Stimulated activated naive CD4-positive, alpha-beta T cell treated with Interleukin-2 at 50 U/mL for 16 hours (primary cell): ENCODE data around the gene GRIA1.

ENCODE experiments used
- DNase-seq: peaks from one replicate; lab custom pipeline; 2025; lab: John Stamatoyannopoulos, UW

Gene GRIA1

DNA sequence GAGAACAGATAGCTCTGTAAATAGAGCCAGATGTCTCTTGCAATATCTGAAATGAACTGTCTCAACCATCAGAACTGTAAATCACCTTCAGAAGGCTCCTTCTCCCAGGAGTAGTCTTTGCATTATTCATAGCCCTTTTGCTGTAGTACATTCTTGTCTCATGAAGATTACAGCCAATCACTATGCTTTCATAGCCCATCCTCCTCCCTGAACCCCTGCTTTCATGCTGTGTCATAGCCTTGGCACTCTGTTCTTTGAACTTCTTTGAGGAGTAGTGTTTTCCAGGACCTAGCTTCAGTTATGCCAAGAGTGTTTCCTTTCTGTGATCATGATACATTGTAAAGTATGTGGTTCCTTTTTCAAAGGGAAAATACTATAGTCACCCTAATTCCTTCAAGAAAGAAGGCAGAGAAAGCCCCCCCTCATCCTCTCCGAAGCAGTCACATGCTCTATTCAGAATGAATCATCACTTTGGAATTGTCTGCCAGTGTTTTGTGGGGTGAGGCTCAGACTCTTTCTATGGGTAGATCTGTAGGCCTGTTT, 61.1 kb downstream of the GRIA1 start:
- no peak for DNase-seq

DNA sequence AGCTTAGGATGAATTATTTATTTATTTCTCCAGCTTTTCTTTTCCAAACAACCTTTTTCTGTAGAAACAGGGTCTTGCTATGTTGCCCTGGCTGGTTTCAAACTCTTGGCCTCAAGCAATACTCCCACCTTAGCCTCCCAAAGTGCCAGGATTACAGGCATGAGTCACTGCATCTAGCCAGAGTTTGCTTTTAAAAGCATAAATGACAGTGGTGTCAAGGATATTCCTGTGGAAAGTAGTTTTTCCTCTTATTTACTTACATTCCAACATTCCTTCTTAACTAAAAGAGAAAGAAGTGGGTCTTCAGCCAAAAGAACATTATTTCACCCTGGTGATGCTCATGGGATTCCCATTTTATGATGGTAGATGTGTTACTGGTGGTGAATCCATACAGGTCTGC, 62.4 kb downstream of the GRIA1 start:
- DNase-seq, result no peak

DNA sequence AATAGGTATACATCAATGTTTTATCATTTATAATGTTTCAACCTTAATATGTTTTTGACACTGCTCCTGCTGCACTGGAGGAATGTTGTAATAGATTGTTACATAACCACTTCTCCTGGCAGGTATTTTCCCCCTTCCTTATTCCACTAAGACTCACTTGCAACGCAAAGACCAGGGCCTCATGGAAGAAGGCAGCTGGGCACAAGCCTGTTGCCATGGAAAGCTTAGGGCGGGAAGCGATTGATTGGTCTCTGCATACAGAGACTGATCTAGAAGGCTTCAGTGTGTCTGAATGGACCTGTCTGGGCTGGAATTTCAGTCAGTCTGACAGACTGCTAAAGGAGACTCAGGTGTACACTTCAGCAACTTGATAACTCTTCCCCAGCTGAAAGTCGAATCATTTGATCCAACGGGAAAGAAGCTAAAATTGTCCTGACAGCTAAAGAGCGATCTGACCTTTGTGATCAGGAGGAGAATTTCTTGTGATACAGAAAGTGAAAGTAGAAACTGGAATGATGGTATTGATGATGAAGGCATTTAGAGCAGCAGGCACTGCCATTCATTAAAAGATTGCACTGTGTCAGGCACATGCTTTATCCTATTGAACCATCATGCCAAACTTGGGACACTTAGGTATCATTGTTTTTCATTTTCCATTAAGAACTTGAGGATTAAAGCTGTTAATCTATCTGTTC, 65.1 kb downstream of the GRIA1 start:
- no peak for DNase-seq

DNA sequence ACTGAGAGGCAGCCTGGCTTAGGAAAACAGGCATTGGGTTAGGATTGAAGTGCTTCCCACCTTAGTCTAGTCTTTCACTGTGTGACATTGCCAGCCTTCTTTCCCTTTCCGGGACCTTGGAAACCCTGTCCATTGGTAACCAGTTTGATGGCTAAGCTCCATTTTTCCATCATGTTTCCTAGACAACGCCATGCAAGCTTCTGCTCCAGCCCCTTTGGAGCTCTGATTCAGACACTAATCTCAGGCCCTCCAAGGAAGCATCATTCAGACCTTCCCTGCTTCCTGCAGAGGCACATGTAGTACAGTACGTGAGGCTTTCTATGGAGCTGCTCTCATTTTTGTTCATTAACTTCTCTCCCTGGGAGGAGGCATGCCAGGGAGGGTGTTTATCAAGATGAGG, 68.5 kb downstream of the GRIA1 start:
- DNase-seq, result no peak

DNA sequence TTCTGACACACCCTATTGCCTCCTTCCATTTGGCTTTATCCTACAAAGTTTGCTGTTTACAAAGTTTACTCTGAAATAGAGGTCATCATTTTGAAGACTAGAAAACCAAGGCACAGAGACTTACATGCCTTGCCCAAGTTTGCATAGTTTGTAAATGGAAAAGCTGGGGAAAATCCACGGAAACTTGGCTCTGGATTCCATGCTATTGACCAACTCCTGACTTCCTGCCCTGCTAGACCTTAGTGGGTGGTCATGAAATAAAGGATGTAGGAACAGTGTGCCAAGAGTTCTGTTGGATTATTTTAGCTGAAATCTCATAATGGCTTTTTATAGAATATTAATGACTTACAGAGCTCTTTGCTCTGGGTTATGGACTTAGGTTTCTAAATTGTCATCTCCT, 69.5 kb downstream of the GRIA1 start:
- DNase-seq, result no peak

DNA sequence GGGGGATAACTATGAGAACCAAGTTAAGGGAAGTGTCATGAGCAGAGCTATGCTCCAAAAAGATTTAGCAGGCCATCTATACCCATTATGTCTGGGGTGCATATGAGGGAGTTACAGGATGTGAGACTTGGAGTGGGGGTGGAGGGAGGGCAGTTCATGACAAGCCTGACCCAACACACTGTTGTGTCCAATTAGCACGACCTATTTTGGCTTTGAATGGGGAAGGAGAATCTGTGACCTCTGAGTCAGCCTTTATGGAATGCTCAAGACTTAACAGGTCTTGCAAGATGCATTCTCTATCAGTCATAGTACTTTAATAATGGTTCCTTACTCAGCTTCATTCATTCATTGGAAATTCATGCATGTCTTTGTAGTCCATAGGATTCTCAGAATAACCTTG, 71.7 kb downstream of the GRIA1 start:
- DNase-seq, result no peak

DNA sequence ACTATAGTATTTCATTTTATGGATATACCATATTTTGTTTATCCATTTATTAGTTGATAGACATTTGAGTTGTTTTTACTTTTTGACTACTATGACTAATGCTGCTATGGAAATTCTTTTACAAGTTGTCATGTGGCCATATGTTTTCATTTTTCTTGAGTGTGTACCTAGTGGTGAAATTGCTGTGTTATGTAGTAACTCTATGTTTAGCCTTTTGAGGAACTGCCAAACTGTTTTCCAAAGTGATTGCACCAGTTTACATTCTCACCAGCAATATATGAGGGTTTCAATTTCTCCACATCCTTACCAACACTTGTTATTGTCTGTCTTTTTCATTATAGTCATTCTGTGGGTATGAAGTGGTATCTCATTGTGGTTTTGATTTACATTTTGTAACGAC, 75.4 kb downstream of the GRIA1 start:
- DNase-seq, result no peak

DNA sequence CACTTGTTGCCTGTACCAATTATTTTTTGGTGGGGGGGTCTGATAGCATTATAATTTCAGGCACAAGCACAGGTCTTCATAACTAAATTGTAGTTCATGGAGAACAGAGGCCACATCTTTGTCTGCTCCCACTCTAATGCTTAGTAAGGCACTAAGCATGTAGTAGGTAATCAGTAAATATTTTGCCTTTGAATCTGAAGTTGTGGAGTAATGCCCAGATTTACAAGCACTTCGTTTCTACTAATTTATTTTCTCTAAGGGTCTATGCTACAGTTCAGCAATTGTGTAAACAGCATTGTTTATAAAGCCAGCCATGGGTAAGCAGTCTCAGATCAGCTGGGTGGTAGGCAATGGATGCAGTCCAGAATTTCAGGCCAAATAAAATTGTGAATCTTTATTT, 78.6 kb downstream of the GRIA1 start:
- no peak for DNase-seq

DNA sequence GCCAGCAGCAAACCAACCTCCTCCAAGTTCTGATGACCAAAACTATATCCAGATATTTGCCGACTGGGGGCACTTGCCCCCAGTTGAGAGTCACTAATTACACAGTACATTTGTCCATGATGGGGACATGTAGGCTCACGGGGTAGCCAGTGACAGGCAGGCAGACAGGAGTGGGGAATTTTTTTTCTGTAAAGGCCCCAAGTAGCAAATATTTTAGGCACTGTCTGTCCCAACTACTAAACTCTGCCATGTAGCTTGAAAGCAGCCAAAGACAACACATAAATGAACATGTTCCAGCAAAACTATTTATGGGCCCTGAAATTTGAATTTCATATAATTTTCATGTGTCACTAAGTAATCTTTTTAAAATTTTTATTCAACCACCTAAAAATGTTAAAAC, 80.7 kb downstream of the GRIA1 start:
- DNase-seq, result no peak

DNA sequence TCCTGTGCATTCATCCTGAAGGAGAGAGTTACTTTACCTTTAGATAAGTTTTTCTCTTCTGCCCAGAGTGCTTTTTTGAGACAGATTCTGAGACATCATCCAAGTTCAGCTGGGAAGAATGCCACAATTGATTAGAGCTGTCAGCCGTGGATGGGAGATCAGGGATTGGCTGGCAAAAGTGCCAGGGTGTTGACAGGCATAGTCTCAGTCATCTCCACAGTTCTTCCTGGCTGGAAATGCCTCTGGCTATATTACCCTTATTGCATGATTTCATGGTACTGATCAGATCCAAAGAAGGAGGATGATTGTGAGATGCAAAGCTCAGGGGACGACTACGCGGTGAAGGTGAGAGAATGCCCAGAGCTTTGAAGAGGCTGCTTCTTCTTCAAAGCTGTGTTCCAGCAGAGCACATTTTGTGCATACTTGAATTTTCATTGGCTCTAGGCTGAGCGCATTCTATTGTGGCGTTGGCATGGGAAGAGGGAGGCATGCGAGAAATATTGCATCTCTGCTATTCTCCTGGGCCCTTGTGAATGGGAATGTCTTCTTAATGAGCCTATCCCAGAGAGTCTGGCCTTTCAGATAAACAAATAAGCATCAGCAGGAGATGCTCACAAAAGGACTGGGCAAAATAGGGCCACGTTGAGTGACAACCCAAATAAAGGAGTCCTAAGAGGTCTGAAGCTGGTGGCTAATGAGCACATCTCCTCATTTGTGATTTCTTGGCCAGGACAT, 82.1 kb downstream of the GRIA1 start:
- no peak for DNase-seq

DNA sequence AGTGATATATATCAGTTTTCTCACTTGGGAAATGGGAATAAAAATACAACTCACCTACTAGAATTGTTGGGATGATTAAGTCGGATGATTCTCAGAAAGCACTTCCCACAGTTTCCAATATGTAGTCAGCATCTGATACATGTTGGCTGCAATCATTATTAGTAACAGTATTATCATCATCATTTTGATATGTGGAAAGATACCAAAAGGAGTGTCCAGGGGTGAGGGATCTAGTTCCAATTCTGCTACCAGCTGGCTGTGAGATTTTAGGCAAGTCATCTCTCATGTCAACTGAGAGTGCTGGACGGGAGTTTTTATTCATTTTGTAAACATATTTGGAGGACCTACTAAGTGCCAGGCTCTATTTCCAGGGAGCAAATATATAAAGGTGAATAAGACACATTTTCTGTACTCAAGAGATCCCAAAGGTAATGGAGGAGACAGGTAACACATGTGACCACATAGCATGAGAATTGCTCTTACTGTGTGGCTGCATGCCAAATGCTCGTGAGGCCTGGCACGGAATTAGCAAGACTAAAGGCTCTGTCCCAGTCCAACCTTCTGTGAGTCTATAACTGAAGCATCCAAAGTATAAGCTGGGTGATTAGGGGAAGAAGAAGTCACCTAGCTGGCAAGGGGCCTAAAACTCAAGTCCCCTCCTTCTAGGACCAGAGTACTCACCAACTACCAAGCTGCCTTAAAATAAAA, 83.0 kb downstream of the GRIA1 start:
- DNase-seq, result no peak

DNA sequence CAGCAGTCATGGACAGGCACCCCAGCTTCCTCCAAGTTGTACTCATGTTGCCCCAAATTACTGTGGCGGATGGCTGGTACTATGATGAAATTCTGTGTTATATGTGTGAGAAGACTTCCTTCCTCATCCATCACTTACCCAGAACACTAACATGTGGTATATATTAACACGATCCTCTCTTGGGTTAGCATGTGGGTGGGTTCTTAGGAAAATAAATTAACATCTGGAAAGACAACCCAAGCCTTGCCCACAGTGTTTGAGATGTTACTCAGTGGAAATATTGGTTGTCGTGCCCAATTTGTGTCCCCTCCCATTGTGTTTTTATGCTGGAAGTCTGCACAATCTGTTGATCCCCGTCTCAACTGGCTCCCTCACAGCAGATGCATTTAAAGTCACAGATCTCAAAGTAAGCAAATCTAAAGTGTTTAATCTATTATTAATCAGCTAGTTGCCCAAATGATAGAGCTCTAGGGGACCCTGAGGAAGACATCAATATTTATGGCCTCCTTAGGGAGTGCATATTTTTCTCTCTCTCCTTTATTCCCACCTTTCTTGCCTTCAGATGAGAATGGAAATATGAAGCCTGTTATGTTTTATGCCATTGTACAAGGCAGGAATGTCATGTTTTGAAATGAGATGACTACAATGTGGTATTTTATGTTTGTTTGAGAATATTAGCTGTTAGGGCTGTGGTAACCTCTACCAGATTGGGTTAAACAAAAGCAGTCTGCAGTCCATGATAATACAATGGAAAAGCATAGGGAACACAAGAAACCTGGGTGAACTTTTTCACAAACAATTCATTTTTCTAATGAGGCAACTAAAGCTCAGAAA, 93.9 kb downstream of the GRIA1 start:
- no peak for DNase-seq

DNA sequence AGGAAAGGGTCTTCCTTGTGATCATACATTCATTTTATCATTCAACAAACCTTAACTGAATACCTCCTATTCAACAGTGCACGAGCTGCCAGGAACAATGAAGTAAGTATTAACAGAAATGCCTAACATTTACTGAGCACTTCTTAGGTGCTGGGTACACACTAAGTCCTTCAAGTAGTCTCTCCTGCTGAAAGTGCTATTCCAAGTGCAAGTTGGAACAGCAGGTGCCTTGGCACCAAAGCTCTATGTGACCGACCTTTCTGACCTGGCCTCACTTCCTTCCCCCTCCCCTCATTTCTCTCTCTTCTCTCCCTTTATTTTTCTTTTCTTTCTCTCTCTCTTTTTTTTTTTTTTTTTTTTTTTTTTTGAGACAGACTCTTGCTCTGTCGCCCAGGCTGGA, 94.5 kb downstream of the GRIA1 start:
- no peak for DNase-seq

DNA sequence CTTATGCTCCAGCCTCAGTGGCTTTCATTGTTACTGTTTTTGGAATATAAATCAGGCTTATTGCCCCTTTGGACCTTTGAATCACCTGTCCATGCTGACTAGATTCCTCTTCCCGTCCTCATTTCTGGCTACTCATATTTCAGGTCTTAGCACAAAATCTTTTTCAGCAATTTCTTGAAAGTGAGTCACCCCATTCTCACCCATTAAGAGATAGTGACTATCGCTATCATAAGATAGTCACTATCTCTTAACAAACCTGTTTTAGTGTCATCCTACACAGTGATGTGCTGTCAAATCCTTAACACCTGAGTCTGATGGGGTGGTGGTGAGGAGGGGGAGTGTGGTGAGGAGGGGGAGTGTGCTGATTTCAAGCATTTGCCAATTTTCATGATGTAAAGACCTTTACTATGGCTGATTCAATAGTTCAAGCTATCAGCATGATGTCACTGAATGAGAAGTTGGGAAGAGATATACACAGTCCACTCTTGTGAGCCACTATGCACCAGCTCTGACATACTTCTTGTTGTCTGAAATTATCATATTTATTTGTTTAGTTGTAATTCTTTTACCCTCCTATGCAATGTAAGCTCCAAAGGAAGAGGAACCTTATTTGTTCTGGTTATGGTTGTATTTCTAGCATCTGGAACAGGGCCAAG, 95.3 kb downstream of the GRIA1 start:
- DNase-seq, result no peak

DNA sequence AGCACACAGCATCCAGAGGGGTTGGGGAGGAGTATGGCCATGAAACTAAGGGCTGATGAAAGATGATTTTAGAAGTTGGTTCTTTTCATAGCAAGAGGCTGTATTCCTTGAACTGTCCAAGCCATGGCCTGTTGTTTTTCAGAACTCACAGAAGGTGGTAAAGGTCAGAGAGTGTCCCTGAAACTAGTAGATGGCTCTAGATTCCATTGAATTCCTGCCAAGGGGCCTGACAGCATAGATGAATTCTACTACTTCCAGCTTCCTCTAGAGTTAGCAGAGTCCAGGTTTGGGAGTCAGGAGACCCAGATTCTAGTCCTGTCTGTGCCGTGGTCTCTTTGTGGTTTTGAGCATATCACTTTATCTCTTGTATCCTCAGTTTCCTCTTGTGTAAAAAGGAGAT, 101.6 kb downstream of the GRIA1 start:
- DNase-seq, result no peak

DNA sequence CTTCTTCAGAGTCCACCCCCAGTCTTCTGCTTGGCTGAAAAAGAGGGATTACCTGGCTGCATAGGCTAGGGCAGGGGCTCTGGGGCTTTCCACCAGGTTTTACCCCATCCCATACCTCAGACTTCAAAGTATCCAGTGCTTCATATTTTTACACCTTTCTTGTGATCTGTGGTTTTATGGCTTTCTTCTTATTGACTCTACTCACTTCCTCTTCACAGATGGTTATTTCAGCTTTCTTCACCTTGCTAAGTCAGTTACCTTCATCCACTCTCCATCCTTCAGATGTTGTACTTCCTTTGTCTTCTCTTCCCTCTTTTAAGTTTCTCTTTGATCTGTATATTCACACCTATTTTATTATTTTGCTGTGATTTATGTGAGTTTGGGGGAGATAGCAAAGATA, 104.3 kb downstream of the GRIA1 start:
- no peak for DNase-seq

DNA sequence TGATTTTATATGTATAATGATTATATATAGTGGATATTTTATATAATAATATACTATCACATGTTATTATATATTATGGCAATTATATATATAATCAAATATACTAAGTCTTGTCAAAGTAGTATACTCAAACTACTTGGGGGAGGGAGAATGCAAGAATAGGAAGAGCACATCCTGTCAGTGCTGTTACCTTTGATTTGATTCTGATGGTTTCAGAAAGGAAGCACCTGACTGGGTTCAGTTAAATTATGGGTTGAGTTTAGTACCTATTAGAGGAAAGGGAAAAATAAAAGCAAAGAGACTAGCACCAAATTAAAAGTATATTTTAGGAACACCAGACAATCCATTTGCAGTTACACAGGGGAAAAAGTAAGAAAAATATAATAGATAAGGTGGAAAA, 107.6 kb downstream of the GRIA1 start:
- DNase-seq, result no peak

DNA sequence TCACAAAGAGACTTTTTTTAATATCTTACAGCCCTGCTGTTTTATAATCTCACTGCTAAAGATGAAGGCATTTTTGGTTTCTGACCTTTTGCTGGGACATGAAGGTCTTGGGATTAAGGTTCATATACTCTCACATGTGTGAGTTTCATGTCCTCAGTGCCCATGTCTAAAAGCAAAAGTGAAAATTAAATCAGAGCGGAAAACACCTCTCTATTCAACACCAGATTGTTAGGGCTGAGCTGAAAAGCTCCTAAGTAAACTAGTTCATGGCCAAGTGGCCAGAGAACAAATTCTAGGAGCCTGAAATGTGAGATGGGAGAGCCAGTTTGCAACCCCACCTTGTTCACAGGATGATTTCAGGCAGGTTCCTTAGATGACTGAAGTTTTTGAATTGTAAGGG, 110.9 kb downstream of the GRIA1 start:
- DNase-seq, result no peak

DNA sequence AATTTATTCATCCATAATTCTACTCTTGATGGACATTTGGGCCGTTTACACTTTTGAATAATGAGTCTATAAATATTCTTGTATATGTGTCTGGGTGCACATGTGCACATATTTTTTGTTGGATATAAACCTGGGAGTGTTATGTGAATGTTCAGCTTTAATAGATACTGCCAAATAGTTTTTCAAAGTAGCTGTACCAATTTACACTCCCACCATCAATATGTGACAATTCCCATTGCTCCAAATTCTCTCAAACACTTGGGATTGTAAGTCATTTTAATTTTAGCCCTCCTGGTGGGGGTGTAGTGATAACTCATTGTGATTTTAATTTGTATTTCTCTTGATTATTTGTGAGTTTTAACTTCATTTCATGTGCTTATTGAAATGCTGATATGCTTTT, 114.9 kb downstream of the GRIA1 start:
- no peak for DNase-seq

DNA sequence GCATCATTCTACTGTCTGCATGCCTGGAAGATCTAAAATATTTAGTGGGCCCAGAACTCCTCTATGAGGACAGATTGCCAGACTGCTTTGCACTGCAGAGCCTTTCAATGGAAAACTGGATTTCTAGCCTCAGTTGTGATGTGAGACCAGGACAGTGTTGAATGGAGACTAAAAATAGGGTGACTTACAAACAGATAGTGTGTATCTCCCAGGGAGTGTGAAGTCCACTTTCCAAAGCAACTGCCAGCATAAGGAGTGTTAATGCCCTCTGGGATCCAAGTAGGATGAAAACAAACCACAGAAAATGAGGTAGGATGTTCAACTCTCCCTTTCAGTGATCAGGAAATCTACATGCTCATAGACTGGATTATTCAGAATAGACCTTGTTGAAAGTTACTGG, 119.5 kb downstream of the GRIA1 start:
- DNase-seq, result no peak

DNA sequence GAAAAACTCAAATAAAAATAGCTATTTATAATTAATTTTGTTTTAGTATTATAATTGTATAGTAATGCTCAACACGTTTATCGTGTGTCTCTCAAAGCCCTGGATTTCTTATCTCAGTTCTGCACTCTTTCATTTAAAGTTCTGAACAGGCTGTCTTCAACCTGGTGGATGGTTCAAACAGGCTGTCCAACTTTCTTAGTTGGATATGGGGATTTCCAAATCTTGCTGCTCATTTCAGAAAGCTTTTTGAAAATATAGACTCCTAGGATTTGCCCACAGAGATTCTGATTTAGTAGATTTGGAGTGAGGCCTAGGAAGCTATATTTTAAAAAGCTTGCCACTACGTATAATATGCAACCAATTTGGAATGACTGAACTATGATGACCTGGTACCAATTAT, 120.3 kb downstream of the GRIA1 start:
- DNase-seq, result no peak

DNA sequence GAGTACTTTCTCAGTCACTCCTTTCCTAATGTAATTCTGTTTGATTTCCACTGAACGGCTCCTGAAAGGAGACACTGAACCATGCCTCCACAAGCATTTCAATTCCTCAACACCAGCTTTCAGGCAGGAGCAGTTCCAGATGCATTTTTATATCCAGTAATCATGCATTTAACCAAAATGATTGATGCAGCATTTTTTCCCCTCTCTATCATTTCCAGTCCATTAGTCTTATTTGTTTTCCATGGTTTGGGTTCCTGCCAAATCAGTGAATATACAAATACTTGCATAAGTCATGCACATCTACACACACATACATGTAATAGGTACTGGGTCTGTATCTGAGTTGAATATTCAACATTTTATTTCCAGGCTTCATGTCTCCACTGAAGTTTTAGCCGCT, 122.7 kb downstream of the GRIA1 start:
- no peak for DNase-seq
